PC-3 (cell line): ENCODE results near the gene PLPPR2. TPM values are rescaled to one million over a fixed set of nuclear protein-coding genes. Genes with fewer than 3 reads are reported as not detected.

Experiments used
- ATAC-seq: fragments of 200-7000 bp; cut with Tn5 transposase; 2 replicates; pipeline ENCODE4 v1.9.1; 2020; ENCODE audit warnings: mild to moderate bottlenecking, moderate library complexity
- BruUV-seq: library from RNA; stranded (reverse); fragments of 400-500 nt; replicated peaks from 2 replicates; lab custom pipeline; 2021; lab: Mats Ljungman, UMichigan
- CTCF ChIA-PET: fragments of 300-600 bp; sonication (Branson Sonifier 250); formaldehyde crosslinking; loops from one replicate; lab custom pipeline; 2022; ENCODE audit warnings: antibody characterized with exemption; lab: Charles Lee
- POLR2A ChIA-PET: fragments of 300-600 bp; sonication (Branson Sonifier 250); formaldehyde crosslinking; loops from one replicate; lab custom pipeline; 2022; ENCODE audit warnings: antibody characterized with exemption; ENCODE audit not compliant: unreplicated experiment; lab: Charles Lee
- DNase-seq: peaks from one replicate; pipeline ENCODE4 v3.0.0-alpha.2; 2015
- H2AFZ ChIP-seq: fragments of 300-600 bp; sonication (generic); 2 replicates; pipeline ENCODE4 v1.6.0; 2016; ENCODE audit warnings: antibody characterized with exemption, low read length
- H3F3A ChIP-seq: fragments of 300-600 bp; sonication (generic); one replicate; pipeline ENCODE4 v1.6.0; 2017; ENCODE audit warnings: antibody characterized with exemption, low read length, control low read depth, mild to moderate bottlenecking; ENCODE audit not compliant: unreplicated experiment
- H3K27ac ChIP-seq: fragments of 300-600 bp; sonication (generic); 2 replicates; pipeline ENCODE4 v1.5.1; 2016; ENCODE audit warnings: mild to moderate bottlenecking, low read length
- H3K27me3 ChIP-seq: fragments of 300-600 bp; sonication (generic); 2 replicates; pipeline ENCODE4 v1.6.1; 2016; ENCODE audit warnings: low read length, mixed read lengths
- H3K36me3 ChIP-seq: fragments of 300-600 bp; sonication (generic); 2 replicates; pipeline ENCODE4 v1.6.1; 2016; ENCODE audit warnings: low read depth, mixed run types, low read length, mixed read lengths
- H3K4me1 ChIP-seq: fragments of 300-600 bp; sonication (generic); 2 replicates; pipeline ENCODE4 v1.5.1; 2016; ENCODE audit warnings: low read length; ENCODE audit not compliant: insufficient read depth
- H3K4me2 ChIP-seq: fragments of 300-600 bp; sonication (generic); 2 replicates; pipeline ENCODE4 v1.6.0; 2016; ENCODE audit warnings: low read length
- H3K4me3 ChIP-seq: fragments of 300-600 bp; sonication (generic); 2 replicates; pipeline ENCODE4 v1.5.1; 2016; ENCODE audit warnings: mild to moderate bottlenecking, low read length, mixed read lengths
- H3K79me2 ChIP-seq: fragments of 300-600 bp; sonication (generic); 2 replicates; pipeline ENCODE4 v1.6.1; 2017; ENCODE audit warnings: low read length, mixed read lengths
- H3K9ac ChIP-seq: fragments of 300-600 bp; sonication (generic); 2 replicates; pipeline ENCODE4 v1.6.0; 2016; ENCODE audit warnings: mild to moderate bottlenecking, low read length
- H3K9me2 ChIP-seq: fragments of 300-600 bp; sonication (generic); replicated peaks from 2 replicates; pipeline ENCODE4 v1.6.1; 2016; ENCODE audit warnings: mixed run types, low read length, mixed read lengths
- H3K9me3 ChIP-seq: fragments of 300-600 bp; sonication (generic); 2 replicates; pipeline ENCODE4 v1.6.1; 2016; ENCODE audit warnings: low read length, mixed read lengths
- H4K20me1 ChIP-seq: fragments of 300-600 bp; sonication (generic); 2 replicates; pipeline ENCODE4 v1.6.1; 2016; ENCODE audit warnings: low read length, mixed read lengths
- EZH2 ChIP-seq: fragments of 300-600 bp; sonication (generic); IDR thresholded peaks from one replicate; pipeline ENCODE4 v1.6.1; 2017; ENCODE audit warnings: antibody characterized with exemption, mild to moderate bottlenecking, low read length; ENCODE audit not compliant: unreplicated experiment
- EZH2phosphoT487 ChIP-seq: fragments of 300-600 bp; sonication (generic); IDR thresholded peaks from 2 replicates; pipeline ENCODE4 v1.6.1; 2018; ENCODE audit warnings: mild to moderate bottlenecking, antibody characterized with exemption, low read length, borderline replicate concordance
- intact Hi-C: fragments of 100-400 bp; cut with micrococcal nuclease; formaldehyde crosslinking; loops from 2 replicates; pipeline ENCODE4 v1.9.0; 2023
- total RNA-seq: library from RNA; depleted of rRNA; stranded (reverse); fragments of >200 nt; gene quantifications from 2 replicates; pipeline ENCODE4 v1.2.3, GENCODE V29; 2014
- TF ChIP-seq, protein P1 (sequence below): fragments of 300-600 bp; sonication (generic); conservative IDR thresholded peaks from 2 replicates; pipeline ENCODE4 v1.5.1; 2017; ENCODE audit warnings: antibody characterized with exemption, low read depth, mild to moderate bottlenecking, low read length

The PLPPR2 gene
- total RNA-seq, 1 experiment from 2014 or later = 38.0 TPM

DNA sequence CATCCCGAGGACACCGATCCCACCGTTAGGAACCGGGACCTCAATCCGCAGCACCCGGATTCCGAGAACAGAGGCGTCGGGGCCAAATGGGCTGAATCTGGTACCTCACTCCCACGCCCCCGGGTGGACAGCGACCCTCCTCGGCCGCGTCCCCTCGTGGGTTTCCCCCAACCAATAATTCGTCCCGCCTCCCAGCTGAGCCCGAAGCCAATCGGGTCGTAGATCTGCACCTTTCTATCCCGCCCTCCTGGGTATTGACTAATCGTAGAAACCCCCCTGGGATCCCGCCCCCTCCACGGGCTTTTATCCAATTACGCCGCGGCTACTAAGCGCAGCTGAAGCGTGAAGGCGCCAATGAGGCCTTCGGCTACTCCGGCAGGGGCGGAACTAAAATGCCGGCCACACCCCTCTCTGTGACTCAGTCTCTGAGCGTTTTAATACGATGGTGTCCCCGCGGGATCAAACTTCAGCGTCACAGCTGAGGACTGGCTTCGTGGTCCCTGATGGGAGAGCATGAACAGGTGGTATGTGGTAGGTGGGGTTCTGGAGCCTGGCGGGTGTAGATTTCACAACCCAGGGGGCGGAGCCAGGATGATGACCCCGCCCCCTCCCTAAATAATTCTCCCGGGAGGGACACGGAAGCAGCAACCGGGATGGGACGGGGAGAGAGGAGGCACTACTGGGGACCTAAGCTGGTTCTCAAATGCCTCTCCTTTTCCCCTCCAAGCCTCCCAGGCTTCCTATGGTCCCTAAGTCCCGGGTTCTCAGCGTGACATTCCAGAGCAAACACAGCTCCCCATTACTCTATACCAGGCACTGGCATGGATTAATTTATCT is 8.9 kb upstream of the PLPPR2 start, which contains the start of the genes CCDC159 and TMEM205:
TSS of gene CCDC159 (plus strand) at position 416 of the 837 bp plus-strand sequence. CDS start at position 504, 88 bp downstream.
TSS of gene TMEM205 (minus strand) at position 165 of the 837 bp plus-strand sequence. CDS start 649 bp downstream, outside the sequence.
- intact Hi-C loops = loop anchor here (1.0 to 2.0 kb wide), 4 partner anchors 9 to 54 kb away; partner anchors contain the start of genes PLPPR2 and SWSAP1
- H3F3A ChIP-seq = no peaks in the 10 kb centered on the region
- no peaks in the 10 kb centered on the region for H3K27me3 ChIP-seq
- CTCF ChIA-PET = interaction anchor here (0.9 to 1.9 kb wide), 3 partner anchors 31 to 52 kb away, joined by 3 to 9 read pairs (median 4); no protein-coding TSS in a partner anchor
- peak within 1 kb of the TSS; percentile 80 for H3K4me3 ChIP-seq
- DNase-seq = peak; percentile 100
- no peaks in the 10 kb centered on the region for H3K9me3 ChIP-seq
- peaks cover 23% of the 10 kb centered on the region for H3K79me2 ChIP-seq
- H2AFZ ChIP-seq = peak within 1 kb of the TSS; percentile 86
- peaks cover 5% of the 10 kb centered on the region for H3K36me3 ChIP-seq
- no peaks in the 10 kb centered on the region for H3K9me2 ChIP-seq
- BruUV-seq = no TSS peak
- H3K9ac ChIP-seq = peak within 1 kb of the TSS; percentile 87
- ATAC-seq = peak; percentile 82
- H4K20me1 ChIP-seq = no peaks in the 10 kb centered on the region
- TF ChIP-seq EZH2 = no peak
- TF ChIP-seq, protein P1, sequence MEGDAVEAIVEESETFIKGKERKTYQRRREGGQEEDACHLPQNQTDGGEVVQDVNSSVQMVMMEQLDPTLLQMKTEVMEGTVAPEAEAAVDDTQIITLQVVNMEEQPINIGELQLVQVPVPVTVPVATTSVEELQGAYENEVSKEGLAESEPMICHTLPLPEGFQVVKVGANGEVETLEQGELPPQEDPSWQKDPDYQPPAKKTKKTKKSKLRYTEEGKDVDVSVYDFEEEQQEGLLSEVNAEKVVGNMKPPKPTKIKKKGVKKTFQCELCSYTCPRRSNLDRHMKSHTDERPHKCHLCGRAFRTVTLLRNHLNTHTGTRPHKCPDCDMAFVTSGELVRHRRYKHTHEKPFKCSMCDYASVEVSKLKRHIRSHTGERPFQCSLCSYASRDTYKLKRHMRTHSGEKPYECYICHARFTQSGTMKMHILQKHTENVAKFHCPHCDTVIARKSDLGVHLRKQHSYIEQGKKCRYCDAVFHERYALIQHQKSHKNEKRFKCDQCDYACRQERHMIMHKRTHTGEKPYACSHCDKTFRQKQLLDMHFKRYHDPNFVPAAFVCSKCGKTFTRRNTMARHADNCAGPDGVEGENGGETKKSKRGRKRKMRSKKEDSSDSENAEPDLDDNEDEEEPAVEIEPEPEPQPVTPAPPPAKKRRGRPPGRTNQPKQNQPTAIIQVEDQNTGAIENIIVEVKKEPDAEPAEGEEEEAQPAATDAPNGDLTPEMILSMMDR = 0 out of 2 replicates have a peak, but pooled peaks have one; percentile 24
- TF ChIP-seq EZH2phosphoT487 = no peak
- peak within 1 kb of the TSS; percentile 72 for H3K27ac ChIP-seq
- peak within 1 kb of the TSS; percentile 84 for H3K4me2 ChIP-seq
- POLR2A ChIA-PET = interaction anchor here (0.5 to 1.2 kb wide), 8 partner anchors 17 to 885 kb away, joined by 3 to 6 read pairs (median 4); partner anchors contain the start of genes SWSAP1, ZNF136 and ZNF653
- peaks cover 36% of the 10 kb centered on the region for H3K4me1 ChIP-seq

DNA sequence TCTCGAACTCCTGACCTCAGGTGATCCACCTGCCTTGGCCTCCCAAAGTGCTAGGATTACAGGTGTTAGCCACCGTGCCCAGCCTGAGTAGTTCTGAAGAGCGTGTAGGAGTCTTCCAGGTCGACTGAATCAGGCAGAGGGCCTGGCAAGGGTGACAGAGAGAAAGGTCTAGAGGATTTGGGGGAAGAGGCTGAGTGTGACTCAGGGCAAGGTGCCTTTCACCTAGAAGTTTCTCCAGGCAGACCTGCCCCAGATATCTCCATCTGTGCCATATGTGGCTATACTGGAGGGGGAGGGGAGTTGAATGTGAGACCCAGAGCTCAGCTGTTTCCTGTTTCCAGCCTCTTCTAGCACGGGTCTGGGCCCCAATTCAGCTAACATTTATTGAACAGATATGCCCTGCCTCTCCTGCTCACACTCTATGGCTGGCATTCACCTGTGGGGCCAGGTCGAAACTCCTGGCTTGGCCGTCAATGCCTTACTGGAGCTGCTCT is 7.6 kb upstream of the PLPPR2 start:
- Histone ChIP-seq H3K4me2 (peak overlapping the region; percentile 84), H3K4me1 (peaks cover 36% of the 10 kb centered on the region), H3F3A (no peaks in the 10 kb centered on the region), H3K27me3 (no peaks in the 10 kb centered on the region), H3K9ac (no peak overlapping the region), H3K9me2 (no peaks in the 10 kb centered on the region), H3K79me2 (peaks cover 22% of the 10 kb centered on the region), H3K27ac (0 out of 2 replicates have a peak overlapping the region, but pooled peaks have one; percentile 25), H4K20me1 (no peaks in the 10 kb centered on the region), H3K9me3 (no peaks in the 10 kb centered on the region), H3K36me3 (no peaks in the 10 kb centered on the region), H3K4me3 (no peak overlapping the region), H2AFZ (no peak overlapping the region)
- ChIA-PET CTCF (no interaction called here), POLR2A (no interaction called here)
- ATAC-seq (no peak), DNase-seq (peak; percentile 55)
- intact Hi-C loops = loop anchor here (2.0 kb wide), 1 partner anchor 55 kb away; no protein-coding TSS in a partner anchor
- no TSS peak for BruUV-seq
- TF ChIP-seq, protein P1 = no peak
- TF ChIP-seq EZH2phosphoT487 (no peak), EZH2 (no peak)
